Measurements from ENCODE around the gene MALRD1.

- TF ChIP-seq CTCF (conservative IDR thresholded peaks at IDR 0.05; ENCODE audit: low read depth, low read length) (no peak), EZH2 (IDR thresholded peaks at IDR 0.05; ENCODE audit: borderline replicate concordance, low read depth, low read length, poor library complexity, severe bottlenecking) (no peak)
Observed at GRCh38 chr10:19302117-19302516, 253.5 kb downstream of the MALRD1 start.

Measured in A673 (cell line).